ENCODE results near the gene WDR35.

The WDR35 gene

GRCh38 chr2:19902216-19902740 is 87.6 kb downstream of the WDR35 start:
- ATAC-seq: peak; percentile 5
- TF ChIP-seq ESRRG (CRISPR knock-in tag; IDR thresholded peaks at IDR 0.05) (no peak), PATZ1 (CRISPR knock-in tag; IDR thresholded peaks at IDR 0.05; ENCODE audit: borderline replicate concordance) (no peak), RARB (CRISPR knock-in tag; IDR thresholded peaks at IDR 0.05) (no peak), ZFP30 (CRISPR knock-in tag; IDR thresholded peaks at IDR 0.05) (no peak), TCF4 (CRISPR knock-in tag; IDR thresholded peaks at IDR 0.05; ENCODE audit: borderline replicate concordance) (0 out of 2 replicates have a peak, but pooled peaks have one; percentile 1), CREB5 (CRISPR knock-in tag; IDR thresholded peaks at IDR 0.05; ENCODE audit: low read depth) (no peak), TOX (CRISPR knock-in tag; IDR thresholded peaks at IDR 0.05; ENCODE audit: borderline replicate concordance) (no peak), TSHZ2 (CRISPR knock-in tag; IDR thresholded peaks at IDR 0.05) (0 out of 2 replicates have a peak, but pooled peaks have one; percentile 5), CSDC2 (CRISPR knock-in tag; IDR thresholded peaks at IDR 0.05) (no peak), ZNF8 (CRISPR knock-in tag; IDR thresholded peaks at IDR 0.05) (0 out of 2 replicates have a peak, but pooled peaks have one; percentile 13), ARNTL (CRISPR knock-in tag; IDR thresholded peaks at IDR 0.05; ENCODE audit: borderline replicate concordance, low read depth) (no peak)

DNA sequence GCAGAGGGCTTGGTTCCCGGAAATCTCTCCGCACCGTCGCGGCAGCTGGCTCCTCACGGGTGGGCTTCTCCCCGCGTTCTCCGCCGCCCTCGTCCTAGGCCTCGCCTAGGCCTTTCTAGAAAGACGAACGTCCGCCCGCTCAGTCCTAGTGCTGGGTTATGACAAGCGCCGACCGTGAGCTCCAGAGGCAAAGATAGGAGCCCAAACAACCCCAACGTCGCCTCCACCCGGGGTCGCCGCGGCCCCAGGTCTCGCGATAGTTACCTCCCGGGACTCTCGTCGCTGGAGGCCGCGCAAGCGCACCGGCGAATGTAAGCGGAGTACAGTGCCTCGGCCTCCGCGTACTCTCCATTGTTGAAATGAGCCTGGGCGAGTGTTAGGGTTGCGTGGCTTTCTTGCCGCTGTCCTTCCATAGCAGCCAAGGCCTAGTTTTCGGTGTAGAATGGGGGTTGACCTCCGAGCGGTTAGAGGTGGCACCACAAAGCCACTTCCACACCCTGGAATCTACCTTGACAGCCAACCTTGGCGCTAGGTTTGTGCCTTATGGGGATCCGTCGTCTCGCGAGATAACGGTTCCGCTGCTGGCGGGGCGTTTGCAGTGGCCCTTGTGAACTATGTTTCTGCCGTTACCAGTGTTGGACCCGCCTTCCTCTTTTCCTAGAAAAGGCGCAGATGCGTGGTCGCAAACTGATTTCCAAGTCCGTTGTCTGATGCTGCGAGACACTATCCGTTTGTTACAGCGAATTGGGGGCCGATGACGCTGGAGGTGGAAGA is 88.3 kb downstream of the WDR35 start, which contains the start of gene TTC32:
Gene TTC32 (minus strand): TSS at position 542 of the 774 bp plus-strand sequence. CDS start 129 bp downstream, at position 413.
- ATAC-seq: peak; percentile 97
- TF ChIP-seq BACH2 (CRISPR knock-in tag; IDR thresholded peaks at IDR 0.05; ENCODE audit: borderline replicate concordance) (no peak), ZFP3 (CRISPR knock-in tag; IDR thresholded peaks at IDR 0.05) (peak; percentile 90), GLIS3 (CRISPR knock-in tag; IDR thresholded peaks at IDR 0.05) (no peak; the same call in 1 of the 2 replicates), CSDC2 (CRISPR knock-in tag; IDR thresholded peaks at IDR 0.05) (peak; percentile 55; the same call in 1 of the 2 replicates), TCF4 (CRISPR knock-in tag; IDR thresholded peaks at IDR 0.05; ENCODE audit: borderline replicate concordance) (peak; percentile 12; the same call in 1 of the 2 replicates), ISL1 (CRISPR knock-in tag; IDR thresholded peaks at IDR 0.05) (no peak), ZNF565 (CRISPR knock-in tag; conservative IDR thresholded peaks at IDR 0.05; ENCODE audit: low read depth) (0 out of 2 replicates have a peak, but pooled peaks have one; percentile 19), ZNF8 (CRISPR knock-in tag; IDR thresholded peaks at IDR 0.05) (no peak; the same call in 1 of the 2 replicates)
- TF ChIP-seq, protein P1, sequence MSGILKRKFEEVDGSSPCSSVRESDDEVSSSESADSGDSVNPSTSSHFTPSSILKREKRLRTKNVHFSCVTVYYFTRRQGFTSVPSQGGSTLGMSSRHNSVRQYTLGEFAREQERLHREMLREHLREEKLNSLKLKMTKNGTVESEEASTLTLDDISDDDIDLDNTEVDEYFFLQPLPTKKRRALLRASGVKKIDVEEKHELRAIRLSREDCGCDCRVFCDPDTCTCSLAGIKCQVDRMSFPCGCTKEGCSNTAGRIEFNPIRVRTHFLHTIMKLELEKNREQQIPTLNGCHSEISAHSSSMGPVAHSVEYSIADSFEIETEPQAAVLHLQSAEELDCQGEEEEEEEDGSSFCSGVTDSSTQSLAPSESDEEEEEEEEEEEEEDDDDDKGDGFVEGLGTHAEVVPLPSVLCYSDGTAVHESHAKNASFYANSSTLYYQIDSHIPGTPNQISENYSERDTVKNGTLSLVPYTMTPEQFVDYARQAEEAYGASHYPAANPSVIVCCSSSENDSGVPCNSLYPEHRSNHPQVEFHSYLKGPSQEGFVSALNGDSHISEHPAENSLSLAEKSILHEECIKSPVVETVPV (CRISPR knock-in tag; IDR thresholded peaks at IDR 0.05): 0 out of 2 replicates have a peak, but pooled peaks have one; percentile 7
- TF ChIP-seq, protein P2, sequence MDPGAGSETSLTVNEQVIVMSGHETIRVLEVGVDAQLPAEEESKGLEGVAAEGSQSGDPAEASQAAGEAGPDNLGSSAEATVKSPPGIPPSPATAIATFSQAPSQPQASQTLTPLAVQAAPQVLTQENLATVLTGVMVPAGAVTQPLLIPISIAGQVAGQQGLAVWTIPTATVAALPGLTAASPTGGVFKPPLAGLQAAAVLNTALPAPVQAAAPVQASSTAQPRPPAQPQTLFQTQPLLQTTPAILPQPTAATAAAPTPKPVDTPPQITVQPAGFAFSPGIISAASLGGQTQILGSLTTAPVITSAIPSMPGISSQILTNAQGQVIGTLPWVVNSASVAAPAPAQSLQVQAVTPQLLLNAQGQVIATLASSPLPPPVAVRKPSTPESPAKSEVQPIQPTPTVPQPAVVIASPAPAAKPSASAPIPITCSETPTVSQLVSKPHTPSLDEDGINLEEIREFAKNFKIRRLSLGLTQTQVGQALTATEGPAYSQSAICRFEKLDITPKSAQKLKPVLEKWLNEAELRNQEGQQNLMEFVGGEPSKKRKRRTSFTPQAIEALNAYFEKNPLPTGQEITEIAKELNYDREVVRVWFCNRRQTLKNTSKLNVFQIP (CRISPR knock-in tag; IDR thresholded peaks at IDR 0.05; ENCODE audit: borderline replicate concordance, low read depth): 0 out of 2 replicates have a peak, but pooled peaks have one; percentile 67
